ENCODE measurements around the gene ZNF716.

- TF ChIP-seq CTCF (IDR thresholded peaks at IDR 0.05; ENCODE audit: extremely low read depth in 1 of 2, insufficient read depth in 1 of 2, low read depth in 1 of 2, low read length in 2 of 2) (no peak), JUN (IDR thresholded peaks at IDR 0.05; ENCODE audit: borderline replicate concordance, insufficient read depth, insufficient read length, low read depth) (no peak), MAX (IDR thresholded peaks at IDR 0.05; ENCODE audit: insufficient read depth, insufficient read length) (no peak), POLR2AphosphoS5 (IDR thresholded peaks at IDR 0.05; ENCODE audit: insufficient read depth, low read depth, low read length) (no peak)
Measured at GRCh38 chr7:57404343-57404966, 45.5 kb upstream of the ZNF716 start.

Measured in endothelial cell of umbilical vein (primary cell).